ENCODE results near the gene BCL2L12. TPM values are rescaled to one million over a fixed set of nuclear protein-coding genes. Genes with fewer than 3 reads are reported as not detected.

The BCL2L12 gene
- total RNA-seq, 4 donors from 2014 or later: 4.2 to 9.9 (median 6.0) TPM

- peaks cover 45 to 62% (median 61%) of the 10 kb centered on the region in 4 donors for H3K36me3 ChIP-seq
- H3K27me3 ChIP-seq: no peaks in the 10 kb centered on the region
- H3K9me3 ChIP-seq: no peaks in the 10 kb centered on the region
- TF ChIP-seq EP300 (IDR thresholded peaks at IDR 0.05): no peak
- no peak for TF ChIP-seq POLR2AphosphoS5 (IDR thresholded peaks at IDR 0.05)
- TF ChIP-seq CTCF (IDR thresholded peaks at IDR 0.05): no peak
- no peak for TF ChIP-seq POLR2A (IDR thresholded peaks at IDR 0.05; ENCODE audit: low read depth)
- intact Hi-C loops (cut with DNase I): no loop called here
- H3K4me3 ChIP-seq: no peak overlapping the region
- DNase-seq (ENCODE audit: extremely low spot score): no peak
- H3K27ac ChIP-seq (replicated peaks in 1 of 4): no peak overlapping the region
- 95% methylated on average over 14 of the region's 16 CpGs for WGBS
- H3K4me1 ChIP-seq: peaks cover 17 to 34% (median 26%) of the 10 kb centered on the region in 4 donors
Measured at GRCh38 chr19:49662011-49662410, 3.7 kb upstream of the BCL2L12 start.

GRCh38 chr19:49663224-49663623, 2.5 kb upstream of the BCL2L12 start:
- intact Hi-C loops (cut with DNase I): no loop called here

GRCh38 chr19:49664171-49665035, 1.3 kb upstream of the BCL2L12 start:
- Histone ChIP-seq H3K27ac (replicated peaks in 1 of 4) (peak overlapping the region; percentile 86 to 91 (median 89)), H3K4me3 (peak overlapping the region; percentile 59 to 71 (median 68)), H3K9me3 (no peaks in the 10 kb centered on the region), H3K36me3 (peaks cover 21 to 52% (median 37%) of the 10 kb centered on the region in 4 donors), H3K27me3 (no peaks in the 10 kb centered on the region), H3K4me1 (peaks cover 18 to 37% (median 26%) of the 10 kb centered on the region in 4 donors)
- intact Hi-C loops (cut with DNase I): loop anchor here (2.0 kb wide), 1 partner anchor 22 kb away; the partner anchor contains the start of gene SCAF1
- under 1% methylated on average over 35 of the region's 53 CpGs for WGBS
- TF ChIP-seq CTCF (IDR thresholded peaks at IDR 0.05) (peak in 2 of 3 experiments; percentile 11 to 48), POLR2A (IDR thresholded peaks at IDR 0.05; ENCODE audit: low read depth) (no peak), POLR2AphosphoS5 (IDR thresholded peaks at IDR 0.05) (peak; percentile 81 to 92)
- DNase-seq (ENCODE audit: extremely low spot score): peak; percentile 97

More at GRCh38 chr19:49663224-49663623, 2.5 kb upstream of the BCL2L12 start:
- Histone ChIP-seq H3K4me1 (peaks cover 18 to 37% (median 26%) of the 10 kb centered on the region in 4 donors), H3K27me3 (no peaks in the 10 kb centered on the region), H3K9me3 (no peaks in the 10 kb centered on the region), H3K36me3 (peaks cover 32 to 55% (median 49%) of the 10 kb centered on the region in 4 donors), H3K27ac (replicated peaks in 1 of 4) (peak overlapping the region in 2 of 4 donors; percentile 90 to 91), H3K4me3 (no peak overlapping the region)
- WGBS: 92% methylated on average over 10 of the region's 12 CpGs
- DNase-seq (ENCODE audit: extremely low spot score): no peak
- TF ChIP-seq EP300 (IDR thresholded peaks at IDR 0.05): no peak
- TF ChIP-seq CTCF (IDR thresholded peaks at IDR 0.05): no peak
- no peak for TF ChIP-seq POLR2AphosphoS5 (IDR thresholded peaks at IDR 0.05)
- TF ChIP-seq POLR2A (IDR thresholded peaks at IDR 0.05; ENCODE audit: low read depth): no peak

GRCh38 chr19:49665036-49665350, 740 bp upstream of the BCL2L12 start:
- Histone ChIP-seq H3K4me1 (peaks cover 18 to 37% (median 26%) of the 10 kb centered on the region in 4 donors), H3K36me3 (peaks cover 16 to 52% (median 33%) of the 10 kb centered on the region in 4 donors), H3K27me3 (no peaks in the 10 kb centered on the region), H3K4me3 (peak overlapping the region; percentile 59 to 71 (median 68)), H3K9me3 (no peaks in the 10 kb centered on the region), H3K27ac (replicated peaks in 1 of 4) (peak overlapping the region; percentile 86 to 91 (median 89))
- DNase-seq (ENCODE audit: extremely low spot score): no peak
- 0% methylated on average over 7 of the region's 7 CpGs for WGBS
- intact Hi-C loops (cut with DNase I): loop anchor here (2.0 kb wide), 1 partner anchor 22 kb away; the partner anchor contains the start of gene SCAF1
- no peak for TF ChIP-seq POLR2A (IDR thresholded peaks at IDR 0.05; ENCODE audit: low read depth)
- no peak for TF ChIP-seq POLR2AphosphoS5 (IDR thresholded peaks at IDR 0.05)
- no peak for TF ChIP-seq CTCF (IDR thresholded peaks at IDR 0.05)
- no peak for TF ChIP-seq EP300 (IDR thresholded peaks at IDR 0.05)
